Measurements from ENCODE around the gene TANGO2.
A peak's percentile ranks its signal among the peaks of the same experiment; 100 is the strongest.

Gene TANGO2

DNA sequence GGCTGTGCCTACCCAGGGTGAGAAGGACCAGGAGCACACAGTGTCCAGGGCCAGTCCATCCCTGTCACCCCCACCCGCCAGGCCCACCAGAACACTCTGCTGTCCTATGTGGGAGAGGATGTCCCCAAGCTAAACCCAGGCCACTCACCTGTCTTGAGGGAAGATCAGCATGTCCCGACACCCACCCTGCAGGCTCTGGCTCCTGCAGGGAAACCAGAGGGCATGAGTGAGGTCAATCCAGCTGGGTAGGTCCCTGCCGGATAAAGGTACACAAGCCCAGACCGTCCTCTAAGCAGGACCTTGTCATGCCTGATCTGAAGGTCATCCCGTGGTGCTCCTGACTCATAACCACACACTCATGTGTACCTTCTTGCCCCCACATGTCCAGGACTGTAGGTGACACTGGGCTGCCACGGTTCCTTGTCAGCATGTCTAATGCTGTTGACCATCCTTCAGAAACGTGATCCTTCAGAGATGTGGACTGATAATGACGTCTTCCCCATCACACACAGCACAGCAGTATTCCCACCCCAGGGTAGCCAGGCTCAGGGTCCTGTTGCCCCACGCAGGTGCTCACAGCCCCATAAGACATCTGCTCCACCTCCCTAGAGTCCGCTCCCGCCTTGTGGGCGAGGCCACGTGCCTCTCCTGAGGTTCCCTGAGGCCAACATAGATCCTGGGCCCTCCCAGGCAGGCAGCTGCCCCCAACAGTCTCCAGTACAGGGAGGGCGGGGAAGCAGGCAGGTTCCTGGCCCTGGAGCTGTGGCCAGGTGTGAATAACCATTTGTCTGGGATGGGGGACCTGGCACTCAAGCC is 10.4 kb upstream of the TANGO2 start:
- Histone ChIP-seq H2BK5ac (ENCODE audit: low read depth, low read length, poor library complexity, severe bottlenecking) (no peak overlapping the region), H2BK120ac (ENCODE audit: low read depth, low read length) (no peak overlapping the region), H3K27me3 (ENCODE audit: control insufficient read depth in 1 of 2, insufficient read depth in 1 of 2, low read length in 2 of 2) (peaks cover 11 to 18% of the 10 kb centered on the region in 2 experiments), H3K4me3 (ENCODE audit: insufficient read depth in 1 of 2, low read depth in 1 of 2, low read length in 2 of 2) (no peak overlapping the region), H3K79me1 (replicated peaks; ENCODE audit: low read length, poor library complexity, severe bottlenecking) (peaks cover 3% of the 10 kb centered on the region), H3K9me3 (ENCODE audit: control insufficient read depth, low read length) (no peaks in the 10 kb centered on the region), H3K9ac (ENCODE audit: low read length) (no peak overlapping the region), H3K18ac (ENCODE audit: low read depth in 1 of 2, low read length in 2 of 2) (no peak overlapping the region), H3K36me3 (ENCODE audit: control insufficient read depth in 1 of 2, insufficient read depth in 2 of 2, low read depth in 1 of 2, low read length in 2 of 2) (no peaks in the 10 kb centered on the region), H2BK15ac (ENCODE audit: low read depth, poor library complexity, severe bottlenecking) (no peak overlapping the region), H4K91ac (ENCODE audit: low read length) (no peak overlapping the region), H4K8ac (ENCODE audit: low read length) (no peak overlapping the region), H3K4me2 (ENCODE audit: low read length, poor library complexity, severe bottlenecking) (no peak overlapping the region), H2AK5ac (ENCODE audit: low read length, severe bottlenecking) (no peak overlapping the region), H2AFZ (ENCODE audit: low read depth, low read length) (no peak overlapping the region), H2BK12ac (ENCODE audit: low read length in 2 of 2) (no peak overlapping the region), H3K27ac (ENCODE audit: low read length, poor library complexity, severe bottlenecking) (no peak overlapping the region), H3K4ac (ENCODE audit: low read depth in 1 of 2, low read length in 2 of 2) (no peak overlapping the region), H3K14ac (ENCODE audit: low read length in 2 of 2) (peak overlapping the region in 1 of 2 experiments; percentile 14), H3K23ac (ENCODE audit: low read length in 2 of 2) (no peak overlapping the region), H3K4me1 (ENCODE audit: control insufficient read depth, insufficient read depth, low read depth, low read length) (peaks cover 12% of the 10 kb centered on the region)
- no peak for DNase-seq
- WGBS = 83% methylated on average over 14 of the region's 14 CpGs

- Histone ChIP-seq H4K8ac (ENCODE audit: low read length) (no peak overlapping the region), H3K27ac (ENCODE audit: low read length, poor library complexity, severe bottlenecking) (no peak overlapping the region), H3K79me1 (replicated peaks; ENCODE audit: low read length, poor library complexity, severe bottlenecking) (peaks cover 3% of the 10 kb centered on the region), H2BK5ac (ENCODE audit: low read depth, low read length, poor library complexity, severe bottlenecking) (no peak overlapping the region), H3K27me3 (ENCODE audit: control insufficient read depth in 1 of 2, insufficient read depth in 1 of 2, low read length in 2 of 2) (peaks cover 11 to 19% of the 10 kb centered on the region in 2 experiments), H3K4ac (ENCODE audit: low read depth in 1 of 2, low read length in 2 of 2) (no peak overlapping the region), H3K4me1 (ENCODE audit: control insufficient read depth, insufficient read depth, low read depth, low read length) (peaks cover 18% of the 10 kb centered on the region), H2BK12ac (ENCODE audit: low read length in 2 of 2) (no peak overlapping the region), H3K4me2 (ENCODE audit: low read length, poor library complexity, severe bottlenecking) (no peak overlapping the region), H3K14ac (ENCODE audit: low read length in 2 of 2) (no peak overlapping the region), H2BK120ac (ENCODE audit: low read depth, low read length) (no peak overlapping the region), H2BK15ac (ENCODE audit: low read depth, poor library complexity, severe bottlenecking) (no peak overlapping the region), H3K9me3 (ENCODE audit: control insufficient read depth, low read length) (no peaks in the 10 kb centered on the region), H3K9ac (ENCODE audit: low read length) (no peak overlapping the region), H3K36me3 (ENCODE audit: control insufficient read depth in 1 of 2, insufficient read depth in 2 of 2, low read depth in 1 of 2, low read length in 2 of 2) (no peaks in the 10 kb centered on the region), H2AK5ac (ENCODE audit: low read length, severe bottlenecking) (no peak overlapping the region), H2AFZ (ENCODE audit: low read depth, low read length) (no peak overlapping the region), H3K4me3 (ENCODE audit: insufficient read depth in 1 of 2, low read depth in 1 of 2, low read length in 2 of 2) (no peak overlapping the region), H3K23ac (ENCODE audit: low read length in 2 of 2) (no peak overlapping the region), H4K91ac (ENCODE audit: low read length) (no peak overlapping the region), H3K18ac (ENCODE audit: low read depth in 1 of 2, low read length in 2 of 2) (no peak overlapping the region)
- 80% methylated on average over 19 of the region's 20 CpGs for WGBS
- no peak for DNase-seq
Measured at GRCh38 chr22:20011123-20011992, 9.6 kb upstream of the TANGO2 start.

DNA sequence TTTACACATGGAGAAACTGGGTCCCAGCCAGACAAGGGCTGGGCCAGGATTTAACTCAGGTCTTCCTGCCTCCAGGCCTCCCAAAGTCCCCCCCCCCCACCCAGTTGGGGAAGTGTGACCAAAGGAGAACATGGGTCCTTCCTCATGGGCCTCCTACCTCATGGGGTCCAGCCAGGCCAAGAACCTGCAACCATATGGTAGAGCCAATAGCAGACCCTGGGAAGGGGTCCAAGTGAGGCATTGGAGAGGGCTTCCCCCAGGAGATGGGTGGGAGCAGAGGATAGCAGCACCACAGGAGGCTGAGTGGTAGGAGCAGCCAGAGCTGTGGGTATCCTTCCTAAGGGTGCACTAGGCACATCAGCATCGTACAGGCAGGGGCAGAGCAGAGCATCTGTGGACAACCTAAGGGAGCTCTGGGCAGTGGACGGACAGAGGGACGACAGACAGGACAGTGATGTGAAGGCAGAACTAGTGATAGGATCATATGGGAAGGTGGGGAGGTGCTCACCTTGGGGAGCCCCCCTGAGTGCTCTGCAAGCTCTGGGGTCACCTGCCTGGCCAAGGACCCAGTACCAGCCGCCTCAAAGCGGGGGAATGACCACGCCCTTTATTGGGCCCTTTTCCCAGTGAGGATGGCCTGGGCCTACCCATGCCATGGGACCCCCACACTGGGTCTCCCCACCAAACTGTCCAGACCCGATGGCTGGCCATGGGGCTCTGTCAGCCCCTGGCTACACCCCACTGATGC is 8.7 kb upstream of the TANGO2 start:
- no peak overlapping the region for H2BK120ac ChIP-seq (ENCODE audit: low read depth, low read length)
- 93% methylated on average over 7 of the region's 7 CpGs for WGBS

More for the DNA sequence above, 8.7 kb upstream of the TANGO2 start:
- no peak overlapping the region for H4K91ac ChIP-seq (ENCODE audit: low read length)
- H3K27me3 ChIP-seq (ENCODE audit: control insufficient read depth in 1 of 2, insufficient read depth in 1 of 2, low read length in 2 of 2) = peaks cover 12 to 21% of the 10 kb centered on the region in 2 experiments
- H3K4me1 ChIP-seq (ENCODE audit: control insufficient read depth, insufficient read depth, low read depth, low read length) = peaks cover 22% of the 10 kb centered on the region
- no peak overlapping the region for H4K8ac ChIP-seq (ENCODE audit: low read length)
- no peak overlapping the region for H3K9ac ChIP-seq (ENCODE audit: low read length)
- H2BK12ac ChIP-seq (ENCODE audit: low read length in 2 of 2) = no peak overlapping the region
- DNase-seq = no peak
- no peak overlapping the region for H3K14ac ChIP-seq (ENCODE audit: low read length in 2 of 2)
- no peaks in the 10 kb centered on the region for H3K36me3 ChIP-seq (ENCODE audit: control insufficient read depth in 1 of 2, insufficient read depth in 2 of 2, low read depth in 1 of 2, low read length in 2 of 2)
- no peak overlapping the region for H2AFZ ChIP-seq (ENCODE audit: low read depth, low read length)
- H3K27ac ChIP-seq (ENCODE audit: low read length, poor library complexity, severe bottlenecking) = no peak overlapping the region
- no peak overlapping the region for H3K18ac ChIP-seq (ENCODE audit: low read depth in 1 of 2, low read length in 2 of 2)
- no peak overlapping the region for H3K4me3 ChIP-seq (ENCODE audit: insufficient read depth in 1 of 2, low read depth in 1 of 2, low read length in 2 of 2)
- H2BK15ac ChIP-seq (ENCODE audit: low read depth, poor library complexity, severe bottlenecking) = no peak overlapping the region
- H3K9me3 ChIP-seq (ENCODE audit: control insufficient read depth, low read length) = no peaks in the 10 kb centered on the region
- H3K4me2 ChIP-seq (ENCODE audit: low read length, poor library complexity, severe bottlenecking) = no peak overlapping the region
- no peak overlapping the region for H2AK5ac ChIP-seq (ENCODE audit: low read length, severe bottlenecking)
- H3K79me1 ChIP-seq (replicated peaks; ENCODE audit: low read length, poor library complexity, severe bottlenecking) = peaks cover 3% of the 10 kb centered on the region
- no peak overlapping the region for H2BK5ac ChIP-seq (ENCODE audit: low read depth, low read length, poor library complexity, severe bottlenecking)
- H3K4ac ChIP-seq (ENCODE audit: low read depth in 1 of 2, low read length in 2 of 2) = no peak overlapping the region
- no peak overlapping the region for H3K23ac ChIP-seq (ENCODE audit: low read length in 2 of 2)

All from mesenchymal stem cell (in vitro differentiated cells and primary cell).